GM12874 (cell line): ENCODE results near the gene CENPV.

Experiments
- TF ChIP-seq, protein P1 (sequence below): IDR thresholded peaks from 2 replicates; pipeline ENCODE4 v1.5.1; 2011; ENCODE audit warnings: low read depth, mild to moderate bottlenecking, control low read depth, low read length, moderate library complexity; ENCODE audit not compliant: insufficient read depth

The CENPV gene

DNA sequence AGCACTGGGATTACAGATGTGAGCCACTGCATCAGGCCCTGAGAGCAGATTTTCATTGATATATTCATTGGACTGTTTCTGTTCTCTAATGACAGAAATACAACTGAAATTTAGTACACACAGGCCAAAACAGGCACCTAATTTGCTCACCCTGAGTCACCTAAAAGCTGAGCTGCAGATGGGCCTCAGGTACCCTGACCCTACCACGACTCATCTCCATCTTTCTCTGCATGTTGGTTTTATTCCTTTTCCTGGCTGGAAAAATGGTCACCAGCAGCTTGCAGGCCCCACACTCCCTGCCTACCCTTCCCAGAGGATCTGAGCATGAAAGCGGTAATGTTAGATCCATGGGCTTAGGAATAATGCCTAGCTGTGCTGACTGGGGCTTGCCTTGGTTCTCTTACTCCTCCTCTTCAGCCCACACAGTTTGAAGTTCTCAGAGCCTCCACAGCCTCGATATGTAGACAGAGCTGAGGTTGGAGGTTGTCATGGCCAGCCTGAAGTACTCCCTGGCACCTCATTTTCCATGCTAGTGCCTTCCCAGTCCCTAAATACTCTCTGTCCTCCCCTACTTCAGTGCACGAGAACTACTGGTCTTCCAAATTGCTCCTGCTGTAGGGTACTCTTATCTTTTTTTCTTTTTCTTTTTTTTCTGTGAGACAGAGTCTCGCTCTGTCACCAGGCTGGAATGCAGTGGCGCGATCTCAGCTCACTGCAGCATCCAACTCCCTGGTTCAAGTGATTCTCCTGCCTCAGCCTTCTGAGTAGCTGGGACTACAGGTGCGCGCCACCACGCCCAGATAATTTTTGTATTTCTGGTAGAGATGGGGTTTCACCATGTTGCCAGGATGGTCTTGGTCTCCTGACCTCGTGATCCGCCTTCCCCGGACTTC is 51.1 kb downstream of the CENPV start:
- TF ChIP-seq, protein P1, sequence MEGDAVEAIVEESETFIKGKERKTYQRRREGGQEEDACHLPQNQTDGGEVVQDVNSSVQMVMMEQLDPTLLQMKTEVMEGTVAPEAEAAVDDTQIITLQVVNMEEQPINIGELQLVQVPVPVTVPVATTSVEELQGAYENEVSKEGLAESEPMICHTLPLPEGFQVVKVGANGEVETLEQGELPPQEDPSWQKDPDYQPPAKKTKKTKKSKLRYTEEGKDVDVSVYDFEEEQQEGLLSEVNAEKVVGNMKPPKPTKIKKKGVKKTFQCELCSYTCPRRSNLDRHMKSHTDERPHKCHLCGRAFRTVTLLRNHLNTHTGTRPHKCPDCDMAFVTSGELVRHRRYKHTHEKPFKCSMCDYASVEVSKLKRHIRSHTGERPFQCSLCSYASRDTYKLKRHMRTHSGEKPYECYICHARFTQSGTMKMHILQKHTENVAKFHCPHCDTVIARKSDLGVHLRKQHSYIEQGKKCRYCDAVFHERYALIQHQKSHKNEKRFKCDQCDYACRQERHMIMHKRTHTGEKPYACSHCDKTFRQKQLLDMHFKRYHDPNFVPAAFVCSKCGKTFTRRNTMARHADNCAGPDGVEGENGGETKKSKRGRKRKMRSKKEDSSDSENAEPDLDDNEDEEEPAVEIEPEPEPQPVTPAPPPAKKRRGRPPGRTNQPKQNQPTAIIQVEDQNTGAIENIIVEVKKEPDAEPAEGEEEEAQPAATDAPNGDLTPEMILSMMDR, result no peak

DNA sequence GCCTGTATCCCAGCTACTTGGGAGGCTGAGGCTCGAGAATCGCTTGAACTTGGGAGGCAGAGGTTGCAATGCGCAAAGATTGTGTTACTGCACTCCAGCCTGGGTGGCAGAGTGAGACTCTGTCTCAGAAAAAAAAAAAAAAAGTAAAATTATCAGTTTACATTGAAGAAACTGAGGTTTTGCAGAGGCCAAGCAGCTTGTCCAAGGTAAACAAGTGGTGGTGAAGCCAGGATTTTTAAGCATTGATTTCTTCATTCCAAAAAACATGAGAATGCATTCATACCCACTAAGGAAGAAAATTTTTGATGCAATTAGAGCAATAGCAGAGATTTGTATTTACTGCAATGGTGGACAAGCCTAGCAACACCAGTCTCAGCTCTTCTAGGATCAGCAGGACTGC is 52.7 kb downstream of the CENPV start:
- TF ChIP-seq, protein P1, result no peak

DNA sequence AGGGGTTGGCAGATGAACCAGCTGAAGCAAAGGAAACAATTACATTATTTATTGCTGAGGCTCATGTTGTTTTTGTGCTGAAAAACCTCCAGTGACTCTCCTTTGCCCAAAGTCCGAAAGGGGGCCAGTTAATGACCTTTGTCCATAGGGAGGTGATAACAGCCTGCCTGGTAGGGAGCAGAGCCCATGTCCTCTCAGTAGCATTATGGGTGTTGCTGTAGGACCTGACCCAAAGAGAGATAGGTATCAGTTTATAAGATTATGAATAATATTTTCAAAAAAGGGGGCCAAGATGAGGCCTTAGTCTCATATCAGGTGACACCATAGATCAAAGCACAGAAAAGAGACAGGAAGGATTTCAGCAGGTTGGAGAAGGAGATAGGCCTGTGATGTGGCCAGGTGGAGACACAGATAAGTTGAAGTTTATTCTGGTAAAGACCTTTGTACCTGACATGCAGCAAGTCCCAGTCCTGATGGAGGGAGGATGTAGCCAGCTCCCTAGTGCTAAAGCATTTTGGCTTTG is 55.1 kb downstream of the CENPV start:
- TF ChIP-seq, protein P1, result no peak

DNA sequence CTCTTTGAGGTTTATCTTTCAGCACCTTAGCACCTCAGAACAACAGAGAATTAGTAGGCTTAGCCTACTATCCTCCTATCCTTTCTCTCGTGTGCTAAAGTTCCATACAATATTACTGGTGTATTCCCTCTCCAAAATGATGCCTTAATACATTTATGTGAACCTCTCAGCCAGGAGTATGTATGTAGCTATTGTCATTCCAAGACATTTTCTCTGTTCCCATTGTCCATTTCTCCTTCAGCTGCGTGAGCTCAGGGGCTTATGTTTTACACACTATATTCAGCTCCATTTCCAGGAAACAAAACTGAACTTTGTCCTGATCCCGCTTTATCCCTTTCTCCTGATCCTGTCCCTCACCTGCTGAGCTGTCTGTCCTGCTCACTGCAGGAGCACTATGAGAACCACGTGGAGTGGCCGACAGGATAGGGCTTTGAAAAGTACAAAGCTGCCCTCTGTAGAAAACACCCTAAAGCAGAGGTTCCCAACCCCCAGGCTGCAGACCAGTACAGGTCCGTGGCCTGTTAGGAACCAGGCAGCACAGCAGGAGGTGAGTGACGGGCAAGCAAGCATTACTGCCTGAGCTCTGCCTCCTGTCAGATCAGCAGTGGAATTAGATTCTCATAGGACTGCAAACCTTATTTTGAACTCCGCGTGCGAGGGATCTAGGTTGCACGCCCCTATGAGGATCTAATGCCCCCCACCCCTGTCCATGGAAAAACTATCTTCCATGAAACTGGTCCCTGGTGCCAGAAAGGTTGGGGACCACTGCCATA is 55.7 kb downstream of the CENPV start:
- TF ChIP-seq, protein P1, result no peak

DNA sequence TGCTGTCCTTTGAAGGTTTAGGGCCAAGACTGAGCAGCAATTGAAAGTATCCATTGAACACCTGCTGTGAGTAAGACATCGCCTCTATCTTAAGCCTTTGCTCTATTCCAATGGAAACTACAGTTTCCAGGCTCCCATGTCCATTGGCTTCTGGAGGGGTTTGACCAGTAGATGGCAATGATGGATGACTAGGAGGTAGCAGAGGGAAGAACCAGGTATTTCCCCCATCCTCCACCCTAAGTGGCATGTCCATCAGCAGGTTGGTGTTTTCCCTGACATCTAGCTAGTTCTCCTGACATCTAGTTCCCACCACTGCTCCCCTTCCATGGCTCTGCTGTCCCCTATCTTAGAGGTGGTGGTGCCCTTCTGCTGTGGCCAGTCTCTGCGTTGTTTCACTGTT is 58.7 kb downstream of the CENPV start:
- TF ChIP-seq, protein P1, result no peak

DNA sequence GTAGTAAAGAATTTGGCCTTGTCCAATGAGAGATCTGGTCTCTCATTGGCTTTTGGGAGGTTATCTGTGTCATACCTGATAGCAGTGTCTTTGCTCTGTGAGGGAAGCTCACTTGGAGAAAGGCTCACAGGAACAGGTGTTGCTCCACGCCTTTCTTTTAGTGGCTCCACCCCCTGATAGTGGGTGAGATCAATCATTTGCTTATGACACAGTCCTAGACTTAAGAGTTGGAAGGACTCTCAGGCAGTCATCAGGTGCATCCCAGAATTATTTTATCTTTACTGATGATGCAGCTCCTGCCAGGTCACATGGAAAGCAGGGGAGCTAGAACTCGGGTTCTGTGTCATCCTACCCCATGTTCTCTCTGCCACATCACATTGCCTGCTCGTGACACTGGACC is 59.3 kb downstream of the CENPV start:
- TF ChIP-seq, protein P1, result no peak
